ENCODE data around the gene ICAM2. TPM values are rescaled to one million over a fixed set of nuclear protein-coding genes. Genes with fewer than 3 reads are reported as not detected.
"Not testable (repeated sequence)": the region's sequence is repeated elsewhere in the genome, so short reads cannot be mapped to it uniquely, and the experiment has no call there.

Gene ICAM2
- total RNA-seq, 1 donor from 2014 or later, result not detected

GRCh38 chr17:64028874-64029464 is 8.5 kb upstream of the ICAM2 start:
- Mint-ChIP-seq H3K4me1 (ENCODE audit: unreplicated experiment) (peaks cover 6% of the 10 kb centered on the region), H3K9me3 (no peaks in the 10 kb centered on the region), H3K27me3 (peaks cover 6% of the 10 kb centered on the region), H3K4me3 (no peak overlapping the region), H3K27ac (no peak overlapping the region), H3K36me3 (no peaks in the 10 kb centered on the region)
- DNase-seq (ENCODE audit: extremely low spot score, unreplicated experiment), result peak; percentile 67
- peak; percentile 92 for TF ChIP-seq CTCF (conservative IDR thresholded peaks at IDR 0.05)

GRCh38 chr17:64025732-64026294 is 5.4 kb upstream of the ICAM2 start:
- peak overlapping the region; percentile 41 for H3K4me3 Mint-ChIP-seq
- H3K27ac Mint-ChIP-seq, result no peak overlapping the region
- peak; percentile 98 for TF ChIP-seq CTCF (conservative IDR thresholded peaks at IDR 0.05)
- H3K9me3 Mint-ChIP-seq, result no peaks in the 10 kb centered on the region
- peaks cover 6% of the 10 kb centered on the region for H3K27me3 Mint-ChIP-seq
- H3K36me3 Mint-ChIP-seq, result no peaks in the 10 kb centered on the region
- H3K4me1 Mint-ChIP-seq (ENCODE audit: unreplicated experiment), result peaks cover 6% of the 10 kb centered on the region
- peak; percentile 80 for DNase-seq (ENCODE audit: extremely low spot score, unreplicated experiment)

- peaks cover 7% of the 10 kb centered on the region for H3K27me3 Mint-ChIP-seq
Observed at GRCh38 chr17:64024781-64025731, 4.6 kb upstream of the ICAM2 start.

GRCh38 chr17:64024215-64024654 is 3.8 kb upstream of the ICAM2 start:
- H3K27ac Mint-ChIP-seq, result no peak overlapping the region
- H3K9me3 Mint-ChIP-seq, result no peaks in the 10 kb centered on the region
- no peak for TF ChIP-seq CTCF (conservative IDR thresholded peaks at IDR 0.05)
- no peak overlapping the region for H3K4me3 Mint-ChIP-seq
- no peaks in the 10 kb centered on the region for H3K36me3 Mint-ChIP-seq
- peaks cover 9% of the 10 kb centered on the region for H3K27me3 Mint-ChIP-seq
- H3K4me1 Mint-ChIP-seq (ENCODE audit: unreplicated experiment), result peaks cover 6% of the 10 kb centered on the region
- peak; percentile 15 for DNase-seq (ENCODE audit: extremely low spot score, unreplicated experiment)

More at GRCh38 chr17:64024781-64025731, 4.6 kb upstream of the ICAM2 start:
- Mint-ChIP-seq H3K9me3 (no peaks in the 10 kb centered on the region), H3K27ac (no peak overlapping the region), H3K4me3 (no peak overlapping the region), H3K36me3 (no peaks in the 10 kb centered on the region), H3K4me1 (ENCODE audit: unreplicated experiment) (peaks cover 6% of the 10 kb centered on the region)
- no peak for TF ChIP-seq CTCF (conservative IDR thresholded peaks at IDR 0.05)
- DNase-seq (ENCODE audit: extremely low spot score, unreplicated experiment), result peak; percentile 47

- no peak for TF ChIP-seq CTCF (conservative IDR thresholded peaks at IDR 0.05)
- Mint-ChIP-seq H3K36me3 (no peaks in the 10 kb centered on the region), H3K9me3 (no peaks in the 10 kb centered on the region), H3K27ac (no peak overlapping the region), H3K27me3 (peaks cover 9% of the 10 kb centered on the region), H3K4me1 (ENCODE audit: unreplicated experiment) (peaks cover 6% of the 10 kb centered on the region), H3K4me3 (no peak overlapping the region)
- peak; percentile 32 for DNase-seq (ENCODE audit: extremely low spot score, unreplicated experiment)
Observed at GRCh38 chr17:64022611-64023063, 2.2 kb upstream of the ICAM2 start.

GRCh38 chr17:64019551-64019961 is 877 bp downstream of the ICAM2 start:
- H3K4me3 Mint-ChIP-seq; H3K27ac Mint-ChIP-seq; H3K9me3 Mint-ChIP-seq; H3K36me3 Mint-ChIP-seq; H3K4me1 Mint-ChIP-seq (ENCODE audit: unreplicated experiment); H3K27me3 Mint-ChIP-seq: not testable (repeated sequence)
- DNase-seq (ENCODE audit: extremely low spot score, unreplicated experiment), result peak; percentile 16
